ENCODE data around the gene ATPAF2. TPM values are rescaled to one million over a fixed set of nuclear protein-coding genes. Genes with fewer than 3 reads are reported as not detected.

The ATPAF2 gene
- total and polyA plus RNA-seq, 10 of the 15 experiments (the other 5 are each of a cell fraction or from before 2014, with no cell fraction given), result 6.5 to 33.0 (median 26.5) TPM

DNA sequence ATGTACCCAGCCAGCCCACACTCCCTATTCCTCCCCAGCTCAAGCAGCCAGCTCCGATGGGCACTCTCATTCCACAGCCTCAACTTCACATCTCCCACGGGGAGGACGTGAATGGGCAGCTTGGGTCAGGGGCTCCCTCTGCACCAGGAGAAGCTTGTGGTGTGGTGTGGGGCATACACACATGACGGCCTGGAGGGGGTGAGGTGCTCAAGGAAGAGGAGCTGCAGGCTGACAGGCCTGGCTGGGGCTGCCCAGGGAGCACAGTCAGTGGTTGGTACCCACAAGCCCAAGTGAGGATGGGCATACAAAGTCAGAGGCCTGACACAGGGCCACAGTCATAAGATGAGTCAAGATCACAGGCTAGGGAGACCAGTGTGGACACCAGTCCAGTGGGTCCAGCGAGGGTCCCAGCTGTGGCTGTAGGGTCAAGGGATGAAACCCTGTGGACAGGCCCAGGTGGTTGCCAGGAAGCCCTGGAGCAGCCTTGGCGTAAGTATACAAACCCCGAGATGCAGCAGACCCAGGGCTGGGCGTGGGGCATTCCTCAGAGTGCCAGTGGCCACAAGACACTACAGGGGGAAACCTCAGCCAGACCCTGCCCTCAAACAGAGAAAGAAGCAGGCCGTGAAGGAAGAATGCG is 61.9 kb downstream of the ATPAF2 start:
- no peak for TF ChIP-seq SRF (IDR thresholded peaks at IDR 0.05; ENCODE audit: low read depth in 2 of 2, low read length in 2 of 2)
- TF ChIP-seq ETV6 (conservative IDR thresholded peaks at IDR 0.05 in 1 of 2, IDR thresholded peaks at IDR 0.05 in 1 of 2; ENCODE audit: borderline replicate concordance in 1 of 2, low read depth in 1 of 2), result no peak
- TF ChIP-seq SMAD1 (IDR thresholded peaks at IDR 0.05; ENCODE audit: low read depth, partially characterized antibody), result no peak
- TF ChIP-seq, protein P1, sequence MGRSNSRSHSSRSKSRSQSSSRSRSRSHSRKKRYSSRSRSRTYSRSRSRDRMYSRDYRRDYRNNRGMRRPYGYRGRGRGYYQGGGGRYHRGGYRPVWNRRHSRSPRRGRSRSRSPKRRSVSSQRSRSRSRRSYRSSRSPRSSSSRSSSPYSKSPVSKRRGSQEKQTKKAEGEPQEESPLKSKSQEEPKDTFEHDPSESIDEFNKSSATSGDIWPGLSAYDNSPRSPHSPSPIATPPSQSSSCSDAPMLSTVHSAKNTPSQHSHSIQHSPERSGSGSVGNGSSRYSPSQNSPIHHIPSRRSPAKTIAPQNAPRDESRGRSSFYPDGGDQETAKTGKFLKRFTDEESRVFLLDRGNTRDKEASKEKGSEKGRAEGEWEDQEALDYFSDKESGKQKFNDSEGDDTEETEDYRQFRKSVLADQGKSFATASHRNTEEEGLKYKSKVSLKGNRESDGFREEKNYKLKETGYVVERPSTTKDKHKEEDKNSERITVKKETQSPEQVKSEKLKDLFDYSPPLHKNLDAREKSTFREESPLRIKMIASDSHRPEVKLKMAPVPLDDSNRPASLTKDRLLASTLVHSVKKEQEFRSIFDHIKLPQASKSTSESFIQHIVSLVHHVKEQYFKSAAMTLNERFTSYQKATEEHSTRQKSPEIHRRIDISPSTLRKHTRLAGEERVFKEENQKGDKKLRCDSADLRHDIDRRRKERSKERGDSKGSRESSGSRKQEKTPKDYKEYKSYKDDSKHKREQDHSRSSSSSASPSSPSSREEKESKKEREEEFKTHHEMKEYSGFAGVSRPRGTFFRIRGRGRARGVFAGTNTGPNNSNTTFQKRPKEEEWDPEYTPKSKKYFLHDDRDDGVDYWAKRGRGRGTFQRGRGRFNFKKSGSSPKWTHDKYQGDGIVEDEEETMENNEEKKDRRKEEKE (IDR thresholded peaks at IDR 0.05), result no peak
- TF ChIP-seq, protein P2, sequence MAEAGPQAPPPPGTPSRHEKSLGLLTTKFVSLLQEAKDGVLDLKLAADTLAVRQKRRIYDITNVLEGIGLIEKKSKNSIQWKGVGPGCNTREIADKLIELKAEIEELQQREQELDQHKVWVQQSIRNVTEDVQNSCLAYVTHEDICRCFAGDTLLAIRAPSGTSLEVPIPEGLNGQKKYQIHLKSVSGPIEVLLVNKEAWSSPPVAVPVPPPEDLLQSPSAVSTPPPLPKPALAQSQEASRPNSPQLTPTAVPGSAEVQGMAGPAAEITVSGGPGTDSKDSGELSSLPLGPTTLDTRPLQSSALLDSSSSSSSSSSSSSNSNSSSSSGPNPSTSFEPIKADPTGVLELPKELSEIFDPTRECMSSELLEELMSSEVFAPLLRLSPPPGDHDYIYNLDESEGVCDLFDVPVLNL (IDR thresholded peaks at IDR 0.05; ENCODE audit: low read depth, low read length), result no peak
- TF ChIP-seq PAX5 (IDR thresholded peaks at IDR 0.05; ENCODE audit: borderline replicate concordance, low read depth, low read length), result no peak
- TF ChIP-seq, protein P3, sequence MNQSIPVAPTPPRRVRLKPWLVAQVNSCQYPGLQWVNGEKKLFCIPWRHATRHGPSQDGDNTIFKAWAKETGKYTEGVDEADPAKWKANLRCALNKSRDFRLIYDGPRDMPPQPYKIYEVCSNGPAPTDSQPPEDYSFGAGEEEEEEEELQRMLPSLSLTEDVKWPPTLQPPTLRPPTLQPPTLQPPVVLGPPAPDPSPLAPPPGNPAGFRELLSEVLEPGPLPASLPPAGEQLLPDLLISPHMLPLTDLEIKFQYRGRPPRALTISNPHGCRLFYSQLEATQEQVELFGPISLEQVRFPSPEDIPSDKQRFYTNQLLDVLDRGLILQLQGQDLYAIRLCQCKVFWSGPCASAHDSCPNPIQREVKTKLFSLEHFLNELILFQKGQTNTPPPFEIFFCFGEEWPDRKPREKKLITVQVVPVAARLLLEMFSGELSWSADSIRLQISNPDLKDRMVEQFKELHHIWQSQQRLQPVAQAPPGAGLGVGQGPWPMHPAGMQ (IDR thresholded peaks at IDR 0.05; ENCODE audit: borderline replicate concordance), result no peak
- no peak for TF ChIP-seq GATAD2B (conservative IDR thresholded peaks at IDR 0.05; ENCODE audit: low read depth)
- TF ChIP-seq, protein P4, sequence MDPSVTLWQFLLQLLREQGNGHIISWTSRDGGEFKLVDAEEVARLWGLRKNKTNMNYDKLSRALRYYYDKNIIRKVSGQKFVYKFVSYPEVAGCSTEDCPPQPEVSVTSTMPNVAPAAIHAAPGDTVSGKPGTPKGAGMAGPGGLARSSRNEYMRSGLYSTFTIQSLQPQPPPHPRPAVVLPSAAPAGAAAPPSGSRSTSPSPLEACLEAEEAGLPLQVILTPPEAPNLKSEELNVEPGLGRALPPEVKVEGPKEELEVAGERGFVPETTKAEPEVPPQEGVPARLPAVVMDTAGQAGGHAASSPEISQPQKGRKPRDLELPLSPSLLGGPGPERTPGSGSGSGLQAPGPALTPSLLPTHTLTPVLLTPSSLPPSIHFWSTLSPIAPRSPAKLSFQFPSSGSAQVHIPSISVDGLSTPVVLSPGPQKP (IDR thresholded peaks at IDR 0.05; ENCODE audit: low read depth, low read length), result no peak
- no peak for TF ChIP-seq TARDBP (IDR thresholded peaks at IDR 0.05; ENCODE audit: borderline replicate concordance)
- TF ChIP-seq NFYB (IDR thresholded peaks at IDR 0.05; ENCODE audit: insufficient read depth, low read depth, low read length), result no peak
- no peak for TF ChIP-seq BRCA1 (IDR thresholded peaks at IDR 0.05; ENCODE audit: low read depth, low read length)
- no peak for TF ChIP-seq NRF1 (conservative IDR thresholded peaks at IDR 0.05; ENCODE audit: low read depth, low read length)
- TF ChIP-seq STAT3 (IDR thresholded peaks at IDR 0.05; ENCODE audit: low read depth, low read length), result no peak
- no peak for TF ChIP-seq POLR2AphosphoS5 (IDR thresholded peaks at IDR 0.05; ENCODE audit: low read length)
- no peak for TF ChIP-seq ZNF622 (IDR thresholded peaks at IDR 0.05)
- no peak for TF ChIP-seq SMC3 (IDR thresholded peaks at IDR 0.05; ENCODE audit: borderline replicate concordance, low read length)
- TF ChIP-seq CREB1 (IDR thresholded peaks at IDR 0.05; ENCODE audit: low read depth), result no peak
- H4K20me1 ChIP-seq (ENCODE audit: control insufficient read depth, insufficient read depth), result no peaks in the 10 kb centered on the region
- BruUV-seq (replicated peaks), result no TSS peak
- no peak overlapping the region for H3K4me3 ChIP-seq
- H3K9me3 ChIP-seq (replicated peaks; ENCODE audit: control insufficient read depth, insufficient read depth, low read length), result no peaks in the 10 kb centered on the region
- ChIA-PET CTCF (interaction anchor here (0.9 kb wide), 1 partner anchor 9 kb away, joined by 3 read pairs; no protein-coding TSS in a partner anchor), POLR2A (no interaction called here), SMC1A (ENCODE audit: uncharacterized antibody, unreplicated experiment) (no interaction called here), RAD21 (ENCODE audit: unreplicated experiment) (no interaction called here)
- FAIRE-seq (no peak), DNase-seq (ENCODE audit: low read depth, low spot score) (no peak), ATAC-seq (no peak)
- no peak overlapping the region for H2AFZ ChIP-seq (ENCODE audit: control insufficient read depth, low read depth, low read length)
- in situ Hi-C loops (cut with MboI) (no loop called here), intact Hi-C loops (cut with micrococcal nuclease; ENCODE audit: unreplicated experiment) (no loop called here)
- H3K36me3 ChIP-seq (ENCODE audit: control insufficient read depth in 2 of 2, insufficient read depth in 2 of 2, low read length in 1 of 2), result no peaks in the 10 kb centered on the region
- H3K4me2 ChIP-seq (ENCODE audit: control insufficient read depth, insufficient read depth), result no peak overlapping the region
- H3K27me3 ChIP-seq (replicated peaks in 1 of 2; ENCODE audit: control insufficient read depth in 2 of 2, insufficient read depth in 2 of 2, low read length in 1 of 2), result no peaks in the 10 kb centered on the region
- no peak overlapping the region for H3K27ac ChIP-seq (ENCODE audit: control insufficient read depth, insufficient read depth)
- no peaks in the 10 kb centered on the region for H3K79me2 ChIP-seq (ENCODE audit: control insufficient read depth, insufficient read depth, low read length)
- H3K4me1 ChIP-seq (ENCODE audit: control insufficient read depth, insufficient read depth, low read length), result peaks cover 4% of the 10 kb centered on the region; the same call in 1 of the 2 replicates
- WGBS (ENCODE audit: insufficient coverage, insufficient replicate concordance, low lambda C conversion rate, missing lambda C conversion rate), result 43% methylated on average over 10 of the region's 10 CpGs
- H3K9ac ChIP-seq (ENCODE audit: control insufficient read depth, insufficient read depth, low read length), result no peak overlapping the region
